GM18868 (cell line): ENCODE measurements around the gene ZCCHC24.

Experiments used
- ATAC-seq: cut with Tn5 transposase; IDR thresholded peaks from one replicate; pipeline ENCODE4 v1.9.1; 2021; ENCODE audit warnings: mild to moderate bottlenecking, moderate library complexity; ENCODE audit not compliant: unreplicated experiment

ZCCHC24 gene

GRCh38 chr10:79445161-79445976 lies at the start of gene ZCCHC24:
TSS of gene ZCCHC24 (minus strand) at chr10:79445624. CDS start at chr10:79445440, 184 bp downstream.
- peak; percentile 92 for ATAC-seq

GRCh38 chr10:79493806-79494205 lies 48.4 kb upstream of the ZCCHC24 start:
- no peak for ATAC-seq

GRCh38 chr10:79492839-79493238 lies 47.4 kb upstream of the ZCCHC24 start:
- ATAC-seq: no peak

GRCh38 chr10:79492256-79492655 lies 46.8 kb upstream of the ZCCHC24 start:
- no peak for ATAC-seq

GRCh38 chr10:79491143-79491835 lies 45.9 kb upstream of the ZCCHC24 start:
- peak; percentile 49 for ATAC-seq

GRCh38 chr10:79490400-79491142 lies 45.1 kb upstream of the ZCCHC24 start:
- ATAC-seq: peak; percentile 5

- no peak for ATAC-seq
Measured at GRCh38 chr10:79488870-79489269, 43.4 kb upstream of the ZCCHC24 start.

GRCh38 chr10:79488336-79488735 lies 42.9 kb upstream of the ZCCHC24 start:
- no peak for ATAC-seq

GRCh38 chr10:79487296-79488194 lies 42.1 kb upstream of the ZCCHC24 start:
- ATAC-seq: peak; percentile 89

GRCh38 chr10:79484476-79484875 lies 39.1 kb upstream of the ZCCHC24 start:
- no peak for ATAC-seq

GRCh38 chr10:79483948-79484347 lies 38.5 kb upstream of the ZCCHC24 start:
- ATAC-seq: no peak

GRCh38 chr10:79483299-79483698 lies 37.9 kb upstream of the ZCCHC24 start:
- ATAC-seq: no peak

GRCh38 chr10:79482741-79483140 lies 37.3 kb upstream of the ZCCHC24 start:
- ATAC-seq: no peak

- no peak for ATAC-seq
Measured at GRCh38 chr10:79482304-79482703, 36.9 kb upstream of the ZCCHC24 start.

GRCh38 chr10:79479283-79479909 lies 34.0 kb upstream of the ZCCHC24 start:
- ATAC-seq: no peak

- ATAC-seq: no peak
Measured at GRCh38 chr10:79477456-79477855, 32.0 kb upstream of the ZCCHC24 start.

GRCh38 chr10:79476645-79477044 lies 31.2 kb upstream of the ZCCHC24 start:
- ATAC-seq: no peak

GRCh38 chr10:79475877-79476276 lies 30.5 kb upstream of the ZCCHC24 start:
- ATAC-seq: no peak

- no peak for ATAC-seq
Measured at GRCh38 chr10:79475119-79475653, 29.8 kb upstream of the ZCCHC24 start.
